Activated CD4-positive, alpha-beta T cell treated with anti-CD3 and anti-CD28 coated beads for 24 hours (primary cell): Measurements from ENCODE around the gene RAB35.

ENCODE experiments used
- DNase-seq, 2 donors: peaks; one replicate each; pipeline ENCODE4 v3.0.0-alpha.2; 2020; ENCODE audit warnings: low read depth in 2 of 2

RAB35 gene

GRCh38 chr12:120086801-120087621 lies 29.5 kb downstream of the RAB35 start:
- DNase-seq = peak; percentile 98 to 99

GRCh38 chr12:120085920-120086645 lies 30.5 kb downstream of the RAB35 start:
- no peak for DNase-seq

- no peak for DNase-seq
Observed at GRCh38 chr12:120081641-120082040, 34.9 kb downstream of the RAB35 start.

- no peak for DNase-seq
Observed at GRCh38 chr12:120079411-120080400, 36.8 kb downstream of the RAB35 start.

- DNase-seq = no peak
Observed at GRCh38 chr12:120078868-120079267, 37.7 kb downstream of the RAB35 start.

- DNase-seq = no peak
Observed at GRCh38 chr12:120077260-120077659, 39.3 kb downstream of the RAB35 start.

- DNase-seq = no peak
Observed at GRCh38 chr12:120076651-120077050, 39.9 kb downstream of the RAB35 start.

- no peak for DNase-seq
Observed at GRCh38 chr12:120075034-120075616, 41.4 kb downstream of the RAB35 start.

GRCh38 chr12:120072472-120073249 lies 43.9 kb downstream of the RAB35 start:
- DNase-seq = no peak

- DNase-seq = no peak
Observed at GRCh38 chr12:120071493-120072020, 45.0 kb downstream of the RAB35 start.

GRCh38 chr12:120069278-120069677 lies 47.3 kb downstream of the RAB35 start:
- DNase-seq = no peak

GRCh38 chr12:120067901-120068300 lies 48.7 kb downstream of the RAB35 start:
- no peak for DNase-seq

GRCh38 chr12:120067084-120067869 lies 49.3 kb downstream of the RAB35 start:
- no peak for DNase-seq

- DNase-seq = no peak
Observed at GRCh38 chr12:120066341-120066740, 50.2 kb downstream of the RAB35 start.

- no peak for DNase-seq
Observed at GRCh38 chr12:120065472-120065871, 51.1 kb downstream of the RAB35 start.

GRCh38 chr12:120064054-120064940 lies 52.3 kb downstream of the RAB35 start:
- no peak for DNase-seq

GRCh38 chr12:120062976-120063579 lies 53.5 kb downstream of the RAB35 start:
- no peak for DNase-seq

GRCh38 chr12:120061575-120062214 lies 54.9 kb downstream of the RAB35 start:
- no peak for DNase-seq
